H1 (cell line): ENCODE results near the gene SPATS2L. TPM values are rescaled to one million over a fixed set of nuclear protein-coding genes. Genes with fewer than 3 reads are reported as not detected.

ENCODE experiments used
- RAD21 ChIP-seq, 2 experiments: IDR thresholded peaks in 1 of 2; conservative IDR thresholded peaks in 1 of 2; 2 replicates each; pipeline ENCODE4 v1.6.1; 2011; ENCODE audit warnings: low read depth in 2 of 2, low read length in 2 of 2, improper control_type of control experiment in 1 of 2, inconsistent platforms in 1 of 2, mild to moderate bottlenecking in 1 of 2, moderate library complexity in 1 of 2
- RFX5 ChIP-seq: IDR thresholded peaks from 2 replicates; pipeline ENCODE4 v1.6.1; 2011; ENCODE audit warnings: low read depth, low read length, improper control_type of control experiment, borderline replicate concordance
- TCF12 ChIP-seq: IDR thresholded peaks from 2 replicates; pipeline ENCODE4 v1.6.1; 2011; ENCODE audit warnings: low read depth, mild to moderate bottlenecking, low read length
- polyA plus RNA-seq, 7 experiments: library from polyadenylated mRNA; depleted of rRNA in 3 of 7; stranded (reverse) in 5 of 7; unstranded in 2 of 7; fragments of >200 nt in 5 of 7; fragments of 200-250 nt in 2 of 7; gene quantifications; 1 replicate in 5 of 7; 2 replicates in 1 of 7; 4 replicates in 1 of 7; pipeline versions ENCODE4 v1.2.1 to v1.2.3, GENCODE V29; 2011 to 2013; ENCODE audit warnings: missing spikeins in 2 of 7, mixed read lengths in 2 of 7
- total RNA-seq: library from RNA; stranded (reverse); fragmentation: NEBNext Ultra II Directional; extraction: Animal tissue kit (Norgen Biotek cat#: 25700); gene quantifications from 2 replicates; pipeline ENCODE4 v1.2.1, GENCODE V29; 2021

SPATS2L gene
- total and polyA plus RNA-seq, 2 of the 8 experiments (the other 6 are each of a cell fraction or from before 2014, with no cell fraction given): 67.3 to 189 TPM

- TF ChIP-seq TCF12 (no peak), RFX5 (no peak), RAD21 (IDR thresholded peaks at IDR 0.05 in 1 of 2, conservative IDR thresholded peaks at IDR 0.05 in 1 of 2; ENCODE audit: low read depth in 2 of 2, low read length in 2 of 2) (no peak)
These were observed 200.2 kb downstream of the SPATS2L start (continued) for GRCh38 chr2:200506679-200507078.
